Hepatocyte (in vitro differentiated cells): ENCODE measurements around the gene ATP2C2.

ENCODE experiments used
- CTCF ChIP-seq: fragments of 200-600 bp; sonication (generic); IDR thresholded peaks from 2 replicates; pipeline ENCODE4 v1.5.1; 2016; ENCODE audit warnings: antibody characterized with exemption, mild to moderate bottlenecking; ENCODE audit not compliant: poor library complexity
- EZH2 ChIP-seq: fragments of 200-600 bp; sonication (generic); IDR thresholded peaks from 2 replicates; pipeline ENCODE4 v1.6.1; 2016; ENCODE audit warnings: antibody characterized with exemption, mild to moderate bottlenecking, borderline replicate concordance
- EZH2phosphoT487 ChIP-seq: fragments of 200-600 bp; sonication (generic); IDR thresholded peaks from one replicate; pipeline ENCODE4 v1.6.1; 2018; ENCODE audit warnings: antibody characterized with exemption, mild to moderate bottlenecking, low read depth, moderate library complexity; ENCODE audit not compliant: unreplicated experiment, severe bottlenecking

GRCh38 chr16:84383106-84383505, 14.8 kb downstream of the ATP2C2 start:
- TF ChIP-seq CTCF: no peak
- TF ChIP-seq EZH2phosphoT487: no peak
- no peak for TF ChIP-seq EZH2
